GM10266 (cell line): Measurements from ENCODE around the gene KCNK10.

ENCODE experiments used
- DNase-seq: peaks from one replicate; pipeline ENCODE4 v3.0.0; 2012; ENCODE audit errors: extremely low spot score
- CTCF ChIP-seq: IDR thresholded peaks from 2 replicates; pipeline ENCODE4 v1.5.1; 2012; ENCODE audit warnings: mild to moderate bottlenecking, low read depth; ENCODE audit not compliant: control insufficient read depth, insufficient read depth; ENCODE audit errors: missing control alignments

KCNK10 gene

GRCh38 chr14:88245321-88245720 lies 77.7 kb downstream of the KCNK10 start:
- TF ChIP-seq CTCF: no peak
- no peak for DNase-seq

- no peak for TF ChIP-seq CTCF
- DNase-seq: no peak
Measured at GRCh38 chr14:88243946-88244345, 79.1 kb downstream of the KCNK10 start.

- no peak for DNase-seq
- no peak for TF ChIP-seq CTCF
Measured at GRCh38 chr14:88242446-88242845, 80.6 kb downstream of the KCNK10 start.

GRCh38 chr14:88241810-88242209 lies 81.3 kb downstream of the KCNK10 start:
- no peak for TF ChIP-seq CTCF
- no peak for DNase-seq

- TF ChIP-seq CTCF: no peak
- no peak for DNase-seq
Measured at GRCh38 chr14:88234442-88234841, 88.6 kb downstream of the KCNK10 start.

- peak; percentile 31 for DNase-seq
- TF ChIP-seq CTCF: peak; percentile 60
Measured at GRCh38 chr14:88233915-88234314, 89.2 kb downstream of the KCNK10 start.

- TF ChIP-seq CTCF: no peak
- DNase-seq: no peak
Measured at GRCh38 chr14:88232771-88233170, 90.3 kb downstream of the KCNK10 start.

GRCh38 chr14:88231603-88232002 lies 91.5 kb downstream of the KCNK10 start:
- DNase-seq: no peak
- no peak for TF ChIP-seq CTCF
